Liver (tissue), 3 donors: ENCODE results near the gene TNS2.
"Not testable (repeated sequence)": the region's sequence is repeated elsewhere in the genome, so short reads cannot be mapped to it uniquely, and the experiment has no call there.

Source experiments
- ATF3 ChIP-seq: IDR thresholded peaks from 2 replicates; pipeline ENCODE4 v1.6.1; 2016; ENCODE audit warnings: antibody characterized with exemption
- CTCF ChIP-seq: fragments of 150-350 bp; IDR thresholded peaks from 2 replicates; pipeline ENCODE4 v1.5.1; 2017; ENCODE audit warnings: improper control_type of control experiment, low read depth, low read length; ENCODE audit not compliant: missing input control
- JUND ChIP-seq, 2 donors: IDR thresholded peaks; 2 replicates each; pipeline ENCODE4 v1.6.1; 2016; ENCODE audit warnings: antibody characterized with exemption in 2 of 2
- TAF1 ChIP-seq: conservative IDR thresholded peaks from 2 replicates; pipeline ENCODE4 v1.6.1; 2016; ENCODE audit warnings: antibody characterized with exemption, mild to moderate bottlenecking
- donor health status: healthy.
- donor health status: healthy.

GRCh38 chr12:53008760-53009159 lies 41.1 kb upstream of the TNS2 start:
- not testable (repeated sequence) for TF ChIP-seq CTCF; TAF1; ATF3; JUND (IDR thresholded peaks at IDR 0.05)
